ENCODE data around the gene MOGAT3. TPM values are rescaled to one million over a fixed set of nuclear protein-coding genes. Genes with fewer than 3 reads are reported as not detected.

MOGAT3 gene
- total RNA-seq, 1 experiment from 2014 or later: 0.15 TPM

GRCh38 chr7:101151908-101152651 lies 48.8 kb downstream of the MOGAT3 start:
- Histone ChIP-seq H3T11ph (ENCODE audit: low read length) (no peak overlapping the region), H3K9ac (ENCODE audit: extremely low read depth, insufficient read length, low read length) (no peak overlapping the region), H2AFZ (ENCODE audit: low read length) (no peak overlapping the region), H3K9me3 (ENCODE audit: control insufficient read depth, low read depth, low read length) (no peaks in the 10 kb centered on the region), H2BK120ac (ENCODE audit: low read depth, low read length, poor library complexity, severe bottlenecking) (no peak overlapping the region), H4K5ac (ENCODE audit: insufficient read length, low read depth, low read length) (no peak overlapping the region), H2BK12ac (ENCODE audit: insufficient read length, low read depth, low read length) (no peak overlapping the region), H4K8ac (replicated peaks; ENCODE audit: insufficient read length, low read depth, low read length) (no peak overlapping the region), H3K79me2 (ENCODE audit: insufficient read depth, low read length) (no peaks in the 10 kb centered on the region), H4K20me1 (ENCODE audit: control insufficient read depth, insufficient read depth, insufficient read length) (no peaks in the 10 kb centered on the region), H2BK5ac (ENCODE audit: insufficient read length, low read length) (no peak overlapping the region), H3K4me2 (ENCODE audit: insufficient read depth, insufficient read length, low read length) (no peak overlapping the region), H2AK5ac (ENCODE audit: insufficient read length, low read length) (no peak overlapping the region), H2BK20ac (ENCODE audit: low read depth, low read length, poor library complexity, severe bottlenecking) (no peak overlapping the region), H3K27me3 (ENCODE audit: insufficient read depth, low read length) (no peaks in the 10 kb centered on the region; the same call in 1 of the 2 replicates), H3K14ac (ENCODE audit: insufficient read depth, low read length) (no peak overlapping the region), H3K18ac (ENCODE audit: insufficient read length, low read depth, low read length) (no peak overlapping the region), H3K79me1 (ENCODE audit: insufficient read depth, low read depth, low read length, poor library complexity, severe bottlenecking) (no peaks in the 10 kb centered on the region), H2BK15ac (ENCODE audit: low read depth, low read length) (no peak overlapping the region), H3K4me1 (ENCODE audit: insufficient read depth, low read length) (no peaks in the 10 kb centered on the region), H3K23me2 (ENCODE audit: insufficient read length, low read depth, low read length, poor library complexity, severe bottlenecking) (peaks cover 6% of the 10 kb centered on the region), H3K56ac (ENCODE audit: insufficient read length, low read depth, low read length) (no peak overlapping the region), H3K4ac (ENCODE audit: low read depth, low read length) (no peak overlapping the region), H3K23ac (ENCODE audit: insufficient read length, low read depth, low read length) (no peak overlapping the region), H4K91ac (ENCODE audit: insufficient read length, low read depth, low read length) (no peak overlapping the region), H3K27ac (ENCODE audit: insufficient read length, low read depth, low read length) (no peak overlapping the region)
- no peak for DNase-seq
- Mint-ChIP-seq H3K27ac (no peak overlapping the region), H3K36me3 (ENCODE audit: insufficient read depth in 1 of 3, low read depth in 3 of 3) (peaks cover 0 to 9% (median 8%) of the 10 kb centered on the region in 3 experiments; a peak in 3 of 7 replicates), H3K4me3 (no peak overlapping the region), H3K4me1 (peaks cover 23 to 31% of the 10 kb centered on the region in 2 experiments), H3K9me3 (peaks cover 2 to 8% of the 10 kb centered on the region in 2 experiments; a peak in 4 of 5 replicates), H3K27me3 (ENCODE audit: low read depth) (peaks cover 12% of the 10 kb centered on the region)
- no CpG with 5 or more reads among the region's 2 CpGs for WGBS (ENCODE audit: extremely low coverage, insufficient read length, low lambda C conversion rate)
- no peak for TF ChIP-seq CTCF (conservative IDR thresholded peaks at IDR 0.05)

Small RNA genes within 50 kb of the gene (microRNA-seq; reads per million reads assigned to microRNA genes)
- gene MIR4653 (ENCODE audit: borderline microRNAs expressed): not detected

Other genes with a start within 250 kb of the MOGAT3 start
- gene MUC12, start 231.5 kb downstream of the MOGAT3 start, total RNA-seq (2021): 11.5 and 12.2 TPM in 2 replicates
- not detected in 2 replicates for gene MUC17, start 181.0 kb downstream of the MOGAT3 start, total RNA-seq (2021)
- 21.8 and 22.4 TPM in 2 replicates for gene TRIM56, start 115.6 kb downstream of the MOGAT3 start, total RNA-seq (2021)
- gene SERPINE1, start 73.9 kb downstream of the MOGAT3 start, total RNA-seq (2021): 11.5 and 13.0 TPM in 2 replicates
- gene AP1S1, start 46.6 kb downstream of the MOGAT3 start, total RNA-seq (2021): 65.2 and 73.0 TPM in 2 replicates
- 37.1 and 39.1 TPM in 2 replicates for gene VGF, start 35.5 kb downstream of the MOGAT3 start, total RNA-seq (2021)
- gene NAT16, start 20.7 kb downstream of the MOGAT3 start, total RNA-seq (2021): 0.50 and 0.88 TPM in 2 replicates
- 70.5 and 74.5 TPM in 2 replicates for gene PLOD3, start 16.5 kb upstream of the MOGAT3 start, total RNA-seq (2021)
- 52.7 and 53.4 TPM in 2 replicates for gene ZNHIT1, start 17.1 kb upstream of the MOGAT3 start, total RNA-seq (2021)
- gene CLDN15, start 36.8 kb upstream of the MOGAT3 start, total RNA-seq (2021): 9.7 and 11.4 TPM in 2 replicates
- 121 and 124 TPM in 2 replicates for gene FIS1, start 44.0 kb upstream of the MOGAT3 start, total RNA-seq (2021)
- 19.8 and 21.3 TPM in 2 replicates for gene IFT22, start 120.8 kb upstream of the MOGAT3 start, total RNA-seq (2021)
- 41.5 and 42.6 TPM in 2 replicates for gene COL26A1, start 161.8 kb upstream of the MOGAT3 start, total RNA-seq (2021)